ENCODE measurements around the gene MTCH1. TPM values are rescaled to one million over a fixed set of nuclear protein-coding genes. Genes with fewer than 3 reads are reported as not detected.

MTCH1 gene
- total and polyA plus RNA-seq, 2 donors (not counting 1 experiment from before 2014, with no cell fraction given) = 91.7 to 150 TPM

GRCh38 chr6:36962874-36963273, 23.1 kb downstream of the MTCH1 start:
- H3K27ac Mint-ChIP-seq = peak overlapping the region; percentile 92
- peaks cover 35% of the 10 kb centered on the region for H3K4me1 Mint-ChIP-seq
- H3K9me3 Mint-ChIP-seq (ENCODE audit: insufficient read depth) = no peaks in the 10 kb centered on the region
- Histone ChIP-seq H3K4me3 (ENCODE audit: control extremely low read depth in 1 of 5, extremely low read depth in 1 of 5, insufficient read depth in 1 of 5, low read depth in 2 of 5, low read length in 4 of 5) (peak overlapping the region in 4 of 5 experiments; percentile 10 to 25 (median 20)), H2AFZ (ENCODE audit: insufficient read depth, low read depth, low read length, poor library complexity, severe bottlenecking) (peak overlapping the region; percentile 64), H3K79me2 (ENCODE audit: control insufficient read depth, insufficient read depth, low read length) (no peaks in the 10 kb centered on the region), H3K27ac (ENCODE audit: low read length in 2 of 2) (peak overlapping the region; percentile 58 to 61), H3K4me1 (ENCODE audit: control insufficient read depth in 2 of 2, insufficient read depth in 2 of 2, low read length in 2 of 2) (peaks cover 22 to 30% of the 10 kb centered on the region in 2 donors), H4K20me1 (ENCODE audit: control insufficient read depth, insufficient read depth, low read length, poor library complexity, severe bottlenecking) (no peaks in the 10 kb centered on the region), H3K9ac (ENCODE audit: low read length) (no peak overlapping the region), H3K9me3 (ENCODE audit: control extremely low read depth in 1 of 3, control insufficient read depth in 2 of 3, insufficient read depth in 1 of 3, low read length in 2 of 3) (no peaks in the 10 kb centered on the region), H3K4me2 (replicated peaks; ENCODE audit: low read depth, low read length, poor library complexity, severe bottlenecking) (peak overlapping the region; percentile 67), H3K36me3 (replicated peaks in 1 of 2; ENCODE audit: control extremely low read depth in 1 of 2, control insufficient read depth in 1 of 2, extremely low read depth in 1 of 2, insufficient read depth in 2 of 2, low read length in 1 of 2) (peaks cover 0 to 10% of the 10 kb centered on the region in 2 experiments), H3K27me3 (replicated peaks in 1 of 4; ENCODE audit: control extremely low read depth in 1 of 4, control insufficient read depth in 3 of 4, insufficient read depth in 4 of 4, low read length in 3 of 4) (no peaks in the 10 kb centered on the region)
- intact Hi-C loops (cut with micrococcal nuclease) = loop anchor here (1.0 to 2.0 kb wide), 2 partner anchors 44 to 78 kb away; partner anchors contain the start of gene C6orf89
- ChIA-PET POLR2A (interaction anchor here (0.7 to 1.3 kb wide), 2 partner anchors 41 to 207 kb away, joined by 3 to 5 read pairs; partner anchors contain the start of gene PIM1), CTCF (interaction anchor here (0.5 to 2.4 kb wide), 5 partner anchors 15 to 1567 kb away, joined by 3 to 14 read pairs (median 5); partner anchors contain the start of gene C6orf89)
- no peak for TF ChIP-seq EZH2 (IDR thresholded peaks at IDR 0.05; ENCODE audit: borderline replicate concordance, insufficient read depth, low read depth, low read length, poor library complexity, severe bottlenecking)
- TF ChIP-seq CTCF (IDR thresholded peaks at IDR 0.05) = no peak
- peak overlapping the region; percentile 75 for H3K4me3 Mint-ChIP-seq
- 20% methylated on average over 12 of the region's 12 CpGs for WGBS (ENCODE audit: insufficient coverage)
- no peaks in the 10 kb centered on the region for H3K27me3 Mint-ChIP-seq
- ATAC-seq (ENCODE audit: low read depth) (peak; percentile 75), DNase-seq (peak; percentile 89)
